ENCODE measurements around the gene CDV3. TPM values are rescaled to one million over a fixed set of nuclear protein-coding genes. Genes with fewer than 3 reads are reported as not detected.
A peak's percentile ranks its signal among the peaks of the same experiment; 100 is the strongest.

Gene CDV3
- total RNA-seq, 1 donor from 2014 or later = 166 TPM

- no peaks in the 10 kb centered on the region for H3K27me3 ChIP-seq (ENCODE audit: low read depth)
- ATAC-seq (no peak), DNase-seq (no peak)
- no peak for TF ChIP-seq CTCF (IDR thresholded peaks at IDR 0.05)
- H3K4me3 ChIP-seq = no peak overlapping the region
- H3K4me1 ChIP-seq = no peaks in the 10 kb centered on the region
- intact Hi-C loops (cut with DNase I) = no loop called here
- H3K9me3 ChIP-seq = no peaks in the 10 kb centered on the region
- peaks cover 74% of the 10 kb centered on the region for H3K36me3 ChIP-seq
- H3K27ac ChIP-seq = no peak overlapping the region
Observed at GRCh38 chr3:133611534-133611933, 38.0 kb downstream of the CDV3 start.

- peaks cover 90% of the 10 kb centered on the region for H3K36me3 ChIP-seq
Observed at GRCh38 chr3:133620066-133620784, 46.7 kb downstream of the CDV3 start.

GRCh38 chr3:133627789-133628188 lies 54.3 kb downstream of the CDV3 start:
- Histone ChIP-seq H3K36me3 (peaks cover 96% of the 10 kb centered on the region), H3K4me3 (no peak overlapping the region), H3K4me1 (no peaks in the 10 kb centered on the region), H3K9me3 (no peaks in the 10 kb centered on the region), H3K27me3 (ENCODE audit: low read depth) (no peaks in the 10 kb centered on the region), H3K27ac (no peak overlapping the region)
- no peak for TF ChIP-seq CTCF (IDR thresholded peaks at IDR 0.05)
- intact Hi-C loops (cut with DNase I) = no loop called here
- DNase-seq (no peak), ATAC-seq (no peak)

More at GRCh38 chr3:133620066-133620784, 46.7 kb downstream of the CDV3 start:
- Histone ChIP-seq H3K27me3 (ENCODE audit: low read depth) (no peaks in the 10 kb centered on the region), H3K27ac (no peak overlapping the region), H3K4me1 (no peaks in the 10 kb centered on the region), H3K9me3 (no peaks in the 10 kb centered on the region), H3K4me3 (no peak overlapping the region)
- DNase-seq (no peak), ATAC-seq (peak in 1 of 2 donors; percentile 9)
- intact Hi-C loops (cut with DNase I) = no loop called here
- no peak for TF ChIP-seq CTCF (IDR thresholded peaks at IDR 0.05)

- no peak for TF ChIP-seq CTCF (IDR thresholded peaks at IDR 0.05)
- ATAC-seq (no peak), DNase-seq (no peak)
- no peaks in the 10 kb centered on the region for H3K4me1 ChIP-seq
- peaks cover 97% of the 10 kb centered on the region for H3K36me3 ChIP-seq
- no peak overlapping the region for H3K4me3 ChIP-seq
- no peak overlapping the region for H3K27ac ChIP-seq
- H3K27me3 ChIP-seq (ENCODE audit: low read depth) = no peaks in the 10 kb centered on the region
- intact Hi-C loops (cut with DNase I) = no loop called here
- H3K9me3 ChIP-seq = no peaks in the 10 kb centered on the region
Observed at GRCh38 chr3:133629146-133629545, 55.7 kb downstream of the CDV3 start.

- Histone ChIP-seq H3K36me3 (peaks cover 94% of the 10 kb centered on the region), H3K9me3 (no peaks in the 10 kb centered on the region), H3K4me1 (no peaks in the 10 kb centered on the region), H3K4me3 (no peak overlapping the region), H3K27ac (no peak overlapping the region), H3K27me3 (ENCODE audit: low read depth) (no peaks in the 10 kb centered on the region)
- intact Hi-C loops (cut with DNase I) = no loop called here
- TF ChIP-seq CTCF (IDR thresholded peaks at IDR 0.05) = no peak
- ATAC-seq = no peak
- DNase-seq = no peak
Observed at GRCh38 chr3:133633439-133633838, 60.0 kb downstream of the CDV3 start.

Other genes with a start within 250 kb of the CDV3 start
- not detected for gene BFSP2, start 173.6 kb upstream of the CDV3 start, total RNA-seq
- 18.2 TPM for gene TOPBP1, start 88.3 kb downstream of the CDV3 start, total RNA-seq
- 2.8 TPM for gene TF, start 172.7 kb downstream of the CDV3 start, total RNA-seq
- gene SRPRB, start 232.1 kb downstream of the CDV3 start, total RNA-seq = 43.3 TPM